Effector memory CD8-positive, alpha-beta T cell (primary cell): ENCODE results near the gene COMMD7.
A peak's percentile ranks its signal among the peaks of the same experiment; 100 is the strongest.
"Not testable (repeated sequence)": the region's sequence is repeated elsewhere in the genome, so short reads cannot be mapped to it uniquely, and the experiment has no call there.

Experiments used
- ATAC-seq: fragments of 150-1000 bp; cut with Tn5 transposase; replicated peaks from 2 replicates; pipeline ENCODE4 v1.10.0; 2021; ENCODE audit warnings: mild to moderate bottlenecking, moderate library complexity
- DNase-seq, 3 experiments: peaks; one replicate each; pipeline ENCODE4 v3.0.0; 2021
- H3K27ac Mint-ChIP-seq, 2 donors: one replicate each; pipeline ENCODE4 v1.8.0; 2022; ENCODE audit warnings: mild to moderate bottlenecking in 2 of 2, mixed read lengths in 2 of 2, moderate library complexity in 2 of 2
- H3K27me3 Mint-ChIP-seq, 2 donors: one replicate each; pipeline ENCODE4 v1.8.0; 2022; ENCODE audit warnings: mixed read lengths in 2 of 2
- H3K36me3 Mint-ChIP-seq: one replicate; pipeline ENCODE4 v1.8.0; 2022; ENCODE audit warnings: mild to moderate bottlenecking, moderate library complexity, mixed read lengths; ENCODE audit not compliant: insufficient read depth
- H3K4me1 Mint-ChIP-seq, 2 donors: one replicate each; pipeline ENCODE4 v1.8.0; 2022; ENCODE audit warnings: low read depth in 2 of 2, mixed read lengths in 2 of 2
- H3K4me3 Mint-ChIP-seq, 2 donors: one replicate each; pipeline ENCODE4 v1.8.0; 2022; ENCODE audit warnings: mild to moderate bottlenecking in 2 of 2, mixed read lengths in 2 of 2, moderate library complexity in 2 of 2
- H3K9me3 Mint-ChIP-seq, 2 donors: one replicate each; pipeline ENCODE4 v1.8.0; 2022; ENCODE audit warnings: mixed read lengths in 2 of 2

Gene COMMD7

DNA sequence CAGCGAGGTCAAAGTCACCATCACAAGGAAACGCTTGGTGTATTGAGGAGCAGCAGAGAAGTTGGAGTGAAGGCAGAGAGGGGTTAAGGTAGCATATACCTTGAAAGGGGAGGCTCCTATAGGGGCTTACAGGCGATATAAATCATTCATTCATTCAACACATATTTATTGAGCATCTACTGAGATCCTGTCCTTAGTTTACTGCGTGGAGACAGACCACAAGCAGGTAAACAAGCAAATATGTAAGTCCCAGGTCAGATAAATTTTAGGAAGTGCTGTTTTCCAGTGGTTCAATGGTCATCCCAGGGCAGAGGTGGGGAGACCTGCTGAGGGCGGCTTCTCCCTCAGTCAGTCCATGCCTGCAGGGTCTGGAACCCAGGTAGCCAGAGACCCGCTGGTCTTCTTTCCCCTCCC lies 18.2 kb upstream of the COMMD7 start:
- Mint-ChIP-seq H3K27ac (peak overlapping the region; percentile 80 to 83), H3K4me1 (peaks cover 10% of the 10 kb centered on the region in 2 donors), H3K9me3 (no peaks in the 10 kb centered on the region), H3K27me3 (no peaks in the 10 kb centered on the region), H3K4me3 (peak overlapping the region; percentile 85 to 92), H3K36me3 (no peaks in the 10 kb centered on the region)
- no peak for ATAC-seq
- no peak for DNase-seq

GRCh38 chr20:32756156-32756555 lies 12.9 kb upstream of the COMMD7 start:
- H3K36me3 Mint-ChIP-seq: no peaks in the 10 kb centered on the region
- no peak overlapping the region for H3K4me3 Mint-ChIP-seq
- DNase-seq (no peak), ATAC-seq (no peak)
- H3K4me1 Mint-ChIP-seq: peaks cover 1 to 2% of the 10 kb centered on the region in 2 donors
- H3K27me3 Mint-ChIP-seq: no peaks in the 10 kb centered on the region
- no peak overlapping the region for H3K27ac Mint-ChIP-seq
- no peaks in the 10 kb centered on the region for H3K9me3 Mint-ChIP-seq

DNA sequence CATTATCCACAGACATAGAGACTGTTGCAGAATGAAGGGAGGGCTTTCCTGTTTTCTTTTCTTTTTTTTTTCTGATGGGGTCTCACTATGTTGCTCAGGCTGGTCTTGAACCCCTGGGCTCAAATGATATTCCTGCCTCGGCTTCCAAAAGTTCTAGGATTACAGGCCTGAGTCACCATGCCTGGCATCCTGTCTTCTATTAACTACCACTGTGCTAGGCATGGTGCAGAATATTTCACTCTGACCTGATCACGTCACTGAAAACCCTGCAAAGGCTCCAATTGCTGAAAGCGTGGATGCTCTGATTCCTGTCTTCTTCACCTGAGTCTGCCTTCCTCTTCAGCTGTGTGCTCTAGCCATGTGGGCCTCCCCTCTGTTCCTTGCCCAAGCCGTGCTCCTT lies 10.5 kb upstream of the COMMD7 start:
- Mint-ChIP-seq H3K9me3 (no peaks in the 10 kb centered on the region), H3K4me1 (no peaks in the 10 kb centered on the region), H3K27ac (no peak overlapping the region), H3K27me3 (no peaks in the 10 kb centered on the region), H3K36me3 (no peaks in the 10 kb centered on the region), H3K4me3 (no peak overlapping the region)
- DNase-seq (no peak), ATAC-seq (no peak)

DNA sequence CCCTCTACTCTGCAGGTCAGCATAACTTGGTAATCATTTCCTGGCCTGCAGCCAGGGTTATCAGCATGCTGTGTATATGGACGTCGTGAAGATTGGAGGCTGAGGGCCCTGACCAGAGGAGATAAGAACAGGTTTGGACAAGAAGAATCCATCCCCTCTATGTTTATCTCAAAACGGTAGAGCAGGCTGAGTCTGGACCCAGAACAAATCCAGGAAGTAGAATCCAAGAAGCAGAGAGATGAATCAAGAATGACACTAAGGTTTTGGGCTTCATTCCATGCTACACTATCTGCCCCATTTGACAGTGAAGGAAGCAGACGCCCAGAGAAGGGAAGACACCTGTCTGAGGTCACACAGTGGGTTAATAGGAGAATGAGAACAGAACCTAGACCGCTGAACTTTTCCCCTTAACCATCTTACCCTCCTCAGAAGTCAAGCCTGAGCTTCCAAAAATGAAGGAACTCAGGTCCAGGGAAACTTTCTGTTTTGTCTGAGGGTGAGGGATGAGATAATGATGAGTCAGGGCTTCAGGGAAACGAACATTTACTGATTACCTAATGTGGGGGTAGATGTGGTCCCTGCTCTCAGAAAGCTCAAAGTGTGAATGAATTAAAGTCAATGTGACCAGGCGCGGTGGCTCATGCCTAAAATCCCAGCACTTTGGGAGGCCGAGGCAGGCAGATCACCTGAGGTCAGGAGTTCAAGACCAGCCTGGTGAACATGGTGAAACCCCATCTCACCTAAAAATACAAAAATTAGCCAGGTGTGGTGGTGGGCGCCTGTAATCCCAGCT lies 9.4 kb upstream of the COMMD7 start:
- no peaks in the 10 kb centered on the region for H3K9me3 Mint-ChIP-seq
- no peak overlapping the region for H3K27ac Mint-ChIP-seq
- H3K36me3 Mint-ChIP-seq: no peaks in the 10 kb centered on the region
- H3K27me3 Mint-ChIP-seq: no peaks in the 10 kb centered on the region
- DNase-seq: no peak
- no peak for ATAC-seq
- H3K4me3 Mint-ChIP-seq: no peak overlapping the region
- H3K4me1 Mint-ChIP-seq: no peaks in the 10 kb centered on the region

GRCh38 chr20:32751702-32752457 lies 8.6 kb upstream of the COMMD7 start:
- H3K36me3 Mint-ChIP-seq: no peaks in the 10 kb centered on the region
- no peak overlapping the region for H3K4me3 Mint-ChIP-seq
- no peaks in the 10 kb centered on the region for H3K9me3 Mint-ChIP-seq
- H3K27ac Mint-ChIP-seq: no peak overlapping the region
- H3K4me1 Mint-ChIP-seq: no peaks in the 10 kb centered on the region
- no peaks in the 10 kb centered on the region for H3K27me3 Mint-ChIP-seq
- ATAC-seq (no peak), DNase-seq (no peak)

- Mint-ChIP-seq H3K9me3 (no peaks in the 10 kb centered on the region), H3K27ac (no peak overlapping the region), H3K36me3 (no peaks in the 10 kb centered on the region), H3K27me3 (no peaks in the 10 kb centered on the region), H3K4me3 (no peak overlapping the region), H3K4me1 (no peaks in the 10 kb centered on the region)
- no peak for ATAC-seq
- DNase-seq: no peak
These were observed 8.0 kb upstream of the COMMD7 start for GRCh38 chr20:32751293-32751692.

DNA sequence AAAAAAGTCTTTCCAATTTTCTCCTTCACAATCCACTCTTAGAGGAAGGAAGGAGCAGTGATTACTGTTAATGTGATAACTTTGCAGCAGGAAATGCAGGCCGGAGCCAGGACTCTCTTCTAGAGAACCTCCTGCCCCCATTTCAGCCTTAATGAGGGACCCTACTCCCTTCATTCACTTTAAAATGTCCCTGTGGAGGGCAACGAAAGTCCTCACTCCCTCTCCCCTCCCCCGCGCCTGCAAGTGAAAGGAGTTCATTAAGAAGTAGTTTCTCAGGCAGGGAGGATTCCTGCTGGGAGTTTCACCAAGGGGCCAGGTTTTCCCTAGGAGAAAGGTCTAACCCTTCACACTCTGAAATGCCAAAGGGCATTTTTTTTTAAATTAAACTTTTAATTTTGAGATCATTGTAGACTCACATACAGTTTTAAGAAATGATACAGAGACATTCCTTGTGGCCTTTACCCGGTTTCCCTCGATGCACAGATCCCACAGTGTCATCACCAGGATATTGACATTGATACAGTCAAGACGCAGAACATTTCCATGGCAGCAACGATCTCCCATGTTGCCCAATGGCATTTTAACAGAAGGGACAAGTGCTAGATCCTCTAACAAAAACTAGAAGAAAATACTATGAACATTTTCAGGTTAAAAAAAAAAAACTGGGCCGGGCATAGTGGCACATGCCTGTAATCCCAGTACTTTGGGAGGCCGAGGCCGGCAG lies 6.8 kb upstream of the COMMD7 start:
- H3K4me3 Mint-ChIP-seq: no peak overlapping the region
- H3K4me1 Mint-ChIP-seq: no peaks in the 10 kb centered on the region
- DNase-seq (no peak), ATAC-seq (no peak)
- no peaks in the 10 kb centered on the region for H3K36me3 Mint-ChIP-seq
- H3K27me3 Mint-ChIP-seq: no peaks in the 10 kb centered on the region
- no peaks in the 10 kb centered on the region for H3K9me3 Mint-ChIP-seq
- H3K27ac Mint-ChIP-seq: no peak overlapping the region

GRCh38 chr20:32742322-32743236 lies 688 bp downstream of the COMMD7 start:
- H3K9me3 Mint-ChIP-seq: no peaks in the 10 kb centered on the region
- H3K4me1 Mint-ChIP-seq: peaks cover 20 to 32% of the 10 kb centered on the region in 2 donors
- DNase-seq: peak in 1 of 3 experiments; percentile 14
- H3K27ac Mint-ChIP-seq: peak overlapping the region; percentile 97 to 99
- H3K36me3 Mint-ChIP-seq: peaks cover 10% of the 10 kb centered on the region
- H3K4me3 Mint-ChIP-seq: peak overlapping the region; percentile 98 to 99
- H3K27me3 Mint-ChIP-seq: no peaks in the 10 kb centered on the region
- ATAC-seq: no peak

DNA sequence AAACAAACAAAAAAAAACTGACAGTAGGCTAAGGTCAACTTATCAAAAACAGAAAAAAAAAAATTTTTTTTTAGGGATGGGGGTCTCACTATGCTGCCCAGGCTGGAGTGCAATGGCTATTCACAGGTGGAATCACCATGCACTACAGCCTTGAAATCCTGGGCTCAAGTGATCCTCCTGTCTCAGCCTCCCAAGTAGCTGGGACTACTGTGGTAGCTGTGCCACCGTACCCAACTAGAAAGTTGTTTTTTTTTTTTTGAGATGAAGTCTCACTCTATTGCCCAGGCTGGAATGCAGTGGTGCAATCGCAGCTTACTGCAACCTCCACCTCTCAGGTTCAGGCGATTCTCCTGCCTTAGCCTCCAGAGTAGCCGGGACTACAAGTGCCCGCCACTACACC lies 2.1 kb downstream of the COMMD7 start:
- Mint-ChIP-seq H3K36me3 (peaks cover 15% of the 10 kb centered on the region), H3K27ac (peak overlapping the region in 1 of 2 donors; percentile 99), H3K4me1 (peaks cover 22 to 38% of the 10 kb centered on the region in 2 donors), H3K27me3 (no peaks in the 10 kb centered on the region), H3K4me3 (no peak overlapping the region), H3K9me3 (no peaks in the 10 kb centered on the region)
- ATAC-seq (no peak), DNase-seq (no peak)

- peaks cover 15% of the 10 kb centered on the region for H3K36me3 Mint-ChIP-seq
- DNase-seq (peak; percentile 19 to 25 (median 21)), ATAC-seq (peak; percentile 94)
- H3K27ac Mint-ChIP-seq: peak overlapping the region; percentile 82 to 91
- H3K27me3 Mint-ChIP-seq: no peaks in the 10 kb centered on the region
- peak overlapping the region; percentile 56 to 60 for H3K4me3 Mint-ChIP-seq
- H3K9me3 Mint-ChIP-seq: no peaks in the 10 kb centered on the region
- peaks cover 17 to 36% of the 10 kb centered on the region in 2 donors for H3K4me1 Mint-ChIP-seq
These were observed 5.7 kb downstream of the COMMD7 start for GRCh38 chr20:32737371-32738223.

- no peaks in the 10 kb centered on the region for H3K9me3 Mint-ChIP-seq
- H3K27ac Mint-ChIP-seq: no peak overlapping the region
- peaks cover 7 to 18% of the 10 kb centered on the region in 2 donors for H3K4me1 Mint-ChIP-seq
- DNase-seq (no peak), ATAC-seq (no peak)
- no peak overlapping the region for H3K4me3 Mint-ChIP-seq
- no peaks in the 10 kb centered on the region for H3K27me3 Mint-ChIP-seq
- peaks cover 25% of the 10 kb centered on the region for H3K36me3 Mint-ChIP-seq
These were observed 11.4 kb downstream of the COMMD7 start for GRCh38 chr20:32731882-32732266.

DNA sequence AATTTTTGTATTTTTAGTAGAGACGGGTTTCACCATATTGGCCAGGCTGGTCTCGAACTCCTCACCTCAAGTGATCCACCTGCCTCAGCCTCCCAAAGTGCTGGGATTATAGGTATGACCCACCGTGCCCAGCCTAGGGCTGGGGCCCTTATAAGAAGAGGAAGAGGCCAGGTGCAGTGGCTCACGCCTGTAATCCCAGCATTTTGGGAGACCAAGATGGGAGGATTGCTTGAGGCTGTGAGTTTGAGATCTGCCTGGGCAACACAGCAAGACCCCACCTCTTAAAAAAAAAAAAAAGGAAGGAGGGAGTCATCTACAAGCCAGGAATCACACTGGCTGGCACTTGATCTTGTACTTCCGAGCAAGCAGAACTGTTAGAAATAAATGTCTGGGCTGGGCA lies 13.9 kb downstream of the COMMD7 start:
- Mint-ChIP-seq H3K36me3 (peaks cover 47% of the 10 kb centered on the region), H3K4me1 (peaks cover 4 to 11% of the 10 kb centered on the region in 2 donors)
- H3K4me3 Mint-ChIP-seq, H3K27me3 Mint-ChIP-seq, DNase-seq, H3K27ac Mint-ChIP-seq, H3K9me3 Mint-ChIP-seq, ATAC-seq: not testable (repeated sequence)
